ENCODE data around the gene HOXA4.

Gene HOXA4

DNA sequence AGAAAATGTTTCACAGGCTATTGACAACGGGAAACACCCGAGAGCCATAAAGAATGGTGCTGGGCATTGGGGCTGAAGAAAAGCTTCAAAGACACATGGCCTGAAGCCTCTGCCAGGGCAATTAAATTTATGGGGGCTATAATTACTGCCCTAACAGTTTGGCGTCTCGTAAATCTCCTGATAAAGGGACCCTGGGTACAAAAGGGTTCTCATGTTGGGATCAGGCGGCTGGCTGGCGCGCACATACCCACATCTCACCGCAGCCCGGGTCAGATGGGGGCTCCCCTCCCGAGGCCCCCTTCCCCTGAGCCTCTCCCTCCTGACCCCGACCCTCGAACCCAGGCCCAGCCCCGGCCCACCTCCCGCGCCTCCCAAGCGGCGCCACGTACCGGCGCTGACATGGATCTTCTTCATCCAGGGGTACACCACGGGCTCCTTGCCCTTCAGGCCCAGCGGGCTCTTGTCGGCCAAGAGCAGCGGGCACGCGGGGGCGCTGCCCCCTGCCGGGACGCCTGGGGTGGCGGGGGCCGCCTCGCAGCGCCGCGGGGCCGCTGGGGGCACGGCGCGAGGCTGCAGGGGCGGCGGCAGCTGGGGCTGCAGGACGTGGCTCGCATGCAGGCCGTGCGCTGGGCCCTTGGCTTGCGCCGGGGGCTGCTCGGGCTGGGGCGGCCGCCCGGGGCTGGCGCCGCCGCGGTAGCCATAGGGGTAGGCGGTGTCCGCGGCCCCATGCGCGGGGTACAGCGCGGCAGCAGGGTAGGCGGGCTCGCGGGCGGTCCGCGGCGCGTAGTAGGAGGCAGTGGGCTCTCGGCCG, 623 bp downstream of the HOXA4 start:
- ChIA-PET CTCF (interaction anchor here (0.6 to 1.8 kb wide), 5 partner anchors 12 to 778 kb away, joined by 3 to 8 read pairs (median 5); no protein-coding TSS in a partner anchor), POLR2A (ENCODE audit: low non-redundant PET) (interaction anchor here (0.6 kb wide), 1 partner anchor 1470 kb away, joined by 3 read pairs; no protein-coding TSS in a partner anchor)
- TF ChIP-seq, protein P1, sequence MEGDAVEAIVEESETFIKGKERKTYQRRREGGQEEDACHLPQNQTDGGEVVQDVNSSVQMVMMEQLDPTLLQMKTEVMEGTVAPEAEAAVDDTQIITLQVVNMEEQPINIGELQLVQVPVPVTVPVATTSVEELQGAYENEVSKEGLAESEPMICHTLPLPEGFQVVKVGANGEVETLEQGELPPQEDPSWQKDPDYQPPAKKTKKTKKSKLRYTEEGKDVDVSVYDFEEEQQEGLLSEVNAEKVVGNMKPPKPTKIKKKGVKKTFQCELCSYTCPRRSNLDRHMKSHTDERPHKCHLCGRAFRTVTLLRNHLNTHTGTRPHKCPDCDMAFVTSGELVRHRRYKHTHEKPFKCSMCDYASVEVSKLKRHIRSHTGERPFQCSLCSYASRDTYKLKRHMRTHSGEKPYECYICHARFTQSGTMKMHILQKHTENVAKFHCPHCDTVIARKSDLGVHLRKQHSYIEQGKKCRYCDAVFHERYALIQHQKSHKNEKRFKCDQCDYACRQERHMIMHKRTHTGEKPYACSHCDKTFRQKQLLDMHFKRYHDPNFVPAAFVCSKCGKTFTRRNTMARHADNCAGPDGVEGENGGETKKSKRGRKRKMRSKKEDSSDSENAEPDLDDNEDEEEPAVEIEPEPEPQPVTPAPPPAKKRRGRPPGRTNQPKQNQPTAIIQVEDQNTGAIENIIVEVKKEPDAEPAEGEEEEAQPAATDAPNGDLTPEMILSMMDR (conservative IDR thresholded peaks at IDR 0.05; ENCODE audit: low read depth): peak; percentile 82
- H3K27ac ChIP-seq: peak overlapping the region; percentile 90
- no peak for DNase-seq (ENCODE audit: low spot score)

DNA sequence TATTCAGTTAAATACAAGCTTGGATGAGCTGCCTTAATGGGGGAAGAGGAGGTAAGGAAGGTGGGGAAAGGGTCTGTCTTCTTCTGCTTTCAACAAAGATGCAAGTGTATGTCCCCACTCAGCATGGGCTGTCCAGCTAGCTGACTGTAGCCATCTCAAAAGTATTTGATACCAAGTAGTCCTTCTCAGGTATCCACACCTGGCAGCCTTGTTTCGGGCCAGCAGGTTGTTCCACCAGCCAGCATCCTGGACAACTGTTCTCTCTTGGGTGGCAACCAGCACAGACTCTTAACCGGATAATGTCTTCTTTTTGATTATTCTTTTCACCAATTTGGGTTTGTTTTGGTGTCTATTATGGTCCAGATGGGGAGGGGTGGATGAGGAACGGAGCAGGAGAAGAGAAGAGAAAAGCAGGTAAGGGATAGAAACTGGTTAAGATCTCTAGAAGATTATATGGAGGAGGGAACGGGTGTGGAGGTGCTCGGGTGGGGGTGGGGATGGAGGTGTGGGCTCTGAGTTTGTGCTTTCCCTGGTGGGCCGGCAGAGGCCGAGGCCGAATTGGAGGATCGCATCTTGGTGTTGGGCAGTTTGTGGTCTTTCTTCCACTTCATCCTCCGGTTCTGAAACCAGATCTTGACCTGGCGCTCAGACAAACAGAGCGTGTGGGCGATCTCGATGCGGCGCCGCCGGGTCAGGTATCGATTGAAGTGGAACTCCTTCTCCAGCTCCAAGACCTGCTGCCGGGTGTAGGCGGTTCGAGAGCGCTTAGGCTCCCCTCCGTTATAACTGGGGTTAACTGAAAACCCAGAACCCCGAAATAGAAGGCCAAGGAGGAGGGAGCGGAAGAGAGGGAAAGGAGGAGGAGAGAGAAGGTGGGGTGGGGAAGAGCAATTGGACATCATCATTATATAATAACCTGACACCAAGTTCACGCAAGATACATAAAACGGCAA, 1.5 kb downstream of the HOXA4 start:
- CTCF ChIA-PET: interaction anchor here (0.6 to 0.7 kb wide), 2 partner anchors 103 to 777 kb away, joined by 4 to 6 read pairs; no protein-coding TSS in a partner anchor
- DNase-seq (ENCODE audit: low spot score): no peak
- TF ChIP-seq, protein P1 (conservative IDR thresholded peaks at IDR 0.05; ENCODE audit: low read depth): no peak
- POLR2A ChIA-PET (ENCODE audit: low non-redundant PET): no interaction called here
- no peak overlapping the region for H3K27ac ChIP-seq

DNA sequence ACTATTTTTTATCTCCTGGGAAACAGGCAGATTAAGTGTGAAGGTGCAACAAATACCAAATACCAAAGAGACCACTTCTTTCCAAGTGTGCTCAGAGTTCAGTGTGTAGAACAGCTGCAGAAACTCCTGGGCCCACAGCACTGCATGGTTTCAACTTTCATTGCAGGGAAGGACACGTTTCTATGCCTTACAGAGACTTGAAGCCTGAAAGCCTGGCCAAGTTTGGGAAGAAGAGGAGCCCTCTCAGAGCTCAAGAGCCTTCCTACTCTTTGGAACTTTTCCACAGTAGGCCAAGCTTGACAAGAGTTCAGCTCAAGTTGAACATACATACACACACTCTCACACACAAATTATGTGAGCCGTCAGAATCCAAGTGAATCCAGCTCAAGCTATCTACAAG, 2.5 kb downstream of the HOXA4 start:
- H3K27ac ChIP-seq: no peak overlapping the region
- POLR2A ChIA-PET (ENCODE audit: low non-redundant PET): no interaction called here
- TF ChIP-seq, protein P1 (conservative IDR thresholded peaks at IDR 0.05; ENCODE audit: low read depth): no peak
- CTCF ChIA-PET: no interaction called here
- DNase-seq (ENCODE audit: low spot score): no peak

DNA sequence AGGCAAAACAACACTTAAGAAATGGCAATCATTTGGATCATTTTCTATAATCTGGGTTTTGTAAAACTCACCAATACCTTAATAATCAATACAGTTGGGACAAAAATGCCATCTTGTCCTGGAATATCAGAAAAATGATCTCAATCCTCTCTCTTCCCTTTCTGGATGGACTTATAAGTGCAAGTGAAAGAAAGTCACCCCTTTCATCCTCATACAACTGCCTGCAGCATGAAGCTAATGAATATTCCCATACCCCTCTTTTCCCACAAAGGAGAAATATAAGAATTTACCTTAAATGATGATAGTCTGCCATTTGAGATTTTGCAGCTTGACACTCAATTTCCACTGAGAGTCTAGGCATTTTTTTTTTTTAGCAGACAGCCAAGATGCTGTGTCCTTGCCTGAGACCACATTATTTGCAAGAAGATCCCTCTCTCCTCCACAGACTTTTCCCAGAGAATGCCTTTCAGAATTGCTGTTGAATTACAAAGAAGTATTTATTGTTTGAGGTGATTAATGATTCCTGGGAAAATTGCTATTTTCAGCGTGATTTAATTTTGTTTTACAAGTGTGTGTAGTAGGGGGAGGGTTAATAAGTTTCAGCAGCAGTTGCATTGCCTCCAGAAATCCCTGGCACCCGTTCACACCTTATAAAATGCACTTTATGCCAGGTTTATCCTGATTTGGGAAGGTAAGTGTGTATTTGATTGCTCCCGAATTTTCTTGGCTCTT, 3.8 kb downstream of the HOXA4 start:
- TF ChIP-seq, protein P1 (conservative IDR thresholded peaks at IDR 0.05; ENCODE audit: low read depth): no peak
- no peak for DNase-seq (ENCODE audit: low spot score)
- ChIA-PET POLR2A (ENCODE audit: low non-redundant PET) (no interaction called here), CTCF (interaction anchor here (0.6 kb wide), 1 partner anchor 440 kb away, joined by 3 read pairs; no protein-coding TSS in a partner anchor)
- no peak overlapping the region for H3K27ac ChIP-seq

DNA sequence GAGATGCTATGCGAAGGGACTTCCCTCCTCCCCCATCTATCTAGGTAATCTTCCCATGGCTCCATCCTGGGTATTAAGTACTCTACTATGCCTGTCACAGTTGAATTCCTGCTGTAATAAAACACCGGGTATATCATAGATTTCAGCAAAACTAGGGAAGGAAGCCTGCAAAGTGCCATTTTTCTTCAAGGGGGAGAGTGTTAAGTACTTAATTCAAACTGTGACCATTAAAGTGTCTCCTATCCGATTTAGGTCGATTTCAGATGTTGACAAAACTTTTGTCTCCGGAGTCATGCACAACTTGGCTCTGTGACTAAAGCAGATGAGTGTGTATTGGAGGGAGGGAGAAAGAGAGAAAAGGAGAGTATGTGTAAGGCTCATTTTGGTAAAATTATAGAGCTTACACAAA, 4.6 kb downstream of the HOXA4 start:
- POLR2A ChIA-PET (ENCODE audit: low non-redundant PET): no interaction called here
- CTCF ChIA-PET: no interaction called here
- DNase-seq (ENCODE audit: low spot score): no peak
- TF ChIP-seq, protein P1 (conservative IDR thresholded peaks at IDR 0.05; ENCODE audit: low read depth): no peak
- no peak overlapping the region for H3K27ac ChIP-seq
